Measurements from ENCODE around the gene HLA-F.

DNA sequence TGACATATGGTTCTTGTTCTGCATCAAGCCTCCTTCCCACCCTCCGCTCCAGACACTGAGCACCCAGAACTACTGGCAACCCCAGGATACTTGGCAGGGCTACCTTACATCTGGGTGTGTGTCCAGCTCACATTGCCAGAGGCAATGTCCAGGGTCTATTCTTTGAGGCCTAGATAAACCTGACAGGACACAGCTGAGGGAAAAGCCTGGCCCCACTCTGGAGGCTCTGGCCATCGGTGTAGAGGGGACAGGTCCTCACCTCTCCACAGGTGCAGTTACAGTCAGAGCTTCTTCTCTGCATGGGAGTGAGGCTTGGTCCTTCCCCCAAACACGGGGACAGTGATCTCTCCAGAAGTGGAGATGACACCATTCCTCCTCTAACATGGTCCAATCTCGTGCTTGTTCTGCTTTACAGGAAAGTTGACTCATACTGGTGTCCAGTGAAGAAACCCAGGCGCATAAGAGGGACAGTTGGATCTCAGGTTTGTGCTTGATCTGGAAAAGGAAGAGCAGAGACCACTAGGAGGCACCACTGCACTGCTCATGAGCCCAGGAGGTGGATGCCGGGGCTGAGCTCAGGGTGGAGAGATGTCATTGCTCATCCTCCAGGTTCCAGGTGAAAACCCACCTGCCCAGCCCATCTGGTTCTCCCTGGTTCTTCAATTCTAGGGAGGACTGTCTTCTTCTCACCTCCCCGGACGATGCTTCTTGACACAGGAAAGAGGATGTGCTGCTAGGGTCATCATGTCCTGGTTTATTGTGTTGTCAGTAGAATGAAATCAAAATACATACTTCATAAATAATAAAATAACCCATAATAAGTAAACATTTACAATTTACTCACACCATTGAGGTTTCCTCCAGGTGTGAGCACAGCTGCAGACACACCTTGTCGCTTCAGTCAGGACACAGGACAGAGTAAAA, 14.7 kb downstream of the HLA-F start:
- TF ChIP-seq, protein P1, sequence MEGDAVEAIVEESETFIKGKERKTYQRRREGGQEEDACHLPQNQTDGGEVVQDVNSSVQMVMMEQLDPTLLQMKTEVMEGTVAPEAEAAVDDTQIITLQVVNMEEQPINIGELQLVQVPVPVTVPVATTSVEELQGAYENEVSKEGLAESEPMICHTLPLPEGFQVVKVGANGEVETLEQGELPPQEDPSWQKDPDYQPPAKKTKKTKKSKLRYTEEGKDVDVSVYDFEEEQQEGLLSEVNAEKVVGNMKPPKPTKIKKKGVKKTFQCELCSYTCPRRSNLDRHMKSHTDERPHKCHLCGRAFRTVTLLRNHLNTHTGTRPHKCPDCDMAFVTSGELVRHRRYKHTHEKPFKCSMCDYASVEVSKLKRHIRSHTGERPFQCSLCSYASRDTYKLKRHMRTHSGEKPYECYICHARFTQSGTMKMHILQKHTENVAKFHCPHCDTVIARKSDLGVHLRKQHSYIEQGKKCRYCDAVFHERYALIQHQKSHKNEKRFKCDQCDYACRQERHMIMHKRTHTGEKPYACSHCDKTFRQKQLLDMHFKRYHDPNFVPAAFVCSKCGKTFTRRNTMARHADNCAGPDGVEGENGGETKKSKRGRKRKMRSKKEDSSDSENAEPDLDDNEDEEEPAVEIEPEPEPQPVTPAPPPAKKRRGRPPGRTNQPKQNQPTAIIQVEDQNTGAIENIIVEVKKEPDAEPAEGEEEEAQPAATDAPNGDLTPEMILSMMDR (conservative IDR thresholded peaks at IDR 0.05): peak; percentile 83
- no peak for TF ChIP-seq ZFX (IDR thresholded peaks at IDR 0.05)
